Measurements from ENCODE around the gene MAGI2.

The MAGI2 gene

DNA sequence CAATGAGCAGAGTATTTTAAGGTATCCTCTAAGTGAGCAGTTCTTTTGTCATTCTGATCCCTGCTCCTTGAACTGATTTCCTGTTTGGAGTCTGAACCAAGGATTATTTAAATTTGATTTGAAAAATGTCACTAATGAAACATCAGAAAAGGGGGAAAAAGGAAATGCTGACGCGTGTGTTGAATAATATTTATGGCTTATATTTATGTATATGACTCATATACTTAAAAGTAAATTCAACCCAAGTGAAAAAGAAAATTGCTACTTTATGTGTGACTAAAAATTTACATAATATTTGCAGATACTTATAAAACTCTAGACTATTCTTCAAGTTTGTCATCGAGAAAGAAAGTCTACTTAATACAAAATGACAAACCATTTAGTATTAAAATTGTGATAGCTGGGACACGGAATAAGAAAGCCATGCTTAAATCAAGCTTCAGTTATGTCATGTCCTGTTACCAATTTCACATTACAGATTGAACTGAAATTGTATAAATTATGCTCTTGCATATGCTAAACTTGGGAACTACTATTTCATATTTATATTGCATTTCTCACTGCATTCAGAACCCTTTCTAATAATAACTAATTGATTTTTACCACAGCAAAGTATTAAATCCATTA, 649.9 kb downstream of the MAGI2 start:
- no peak overlapping the region for H3K4me3 ChIP-seq (ENCODE audit: low read depth, low read length)
- TF ChIP-seq CTCF (conservative IDR thresholded peaks at IDR 0.05; ENCODE audit: low read depth, low read length) = no peak
- DNase-seq (ENCODE audit: low read depth) = no peak

- TF ChIP-seq CTCF (conservative IDR thresholded peaks at IDR 0.05; ENCODE audit: low read depth, low read length) = no peak
- no peak overlapping the region for H3K4me3 ChIP-seq (ENCODE audit: low read depth, low read length)
- DNase-seq (ENCODE audit: low read depth) = peak; percentile 5
These were observed 659.4 kb downstream of the MAGI2 start for GRCh38 chr7:78794101-78794500.

- DNase-seq (ENCODE audit: low read depth) = no peak
- H3K4me3 ChIP-seq (ENCODE audit: low read depth, low read length) = no peak overlapping the region
- TF ChIP-seq CTCF (conservative IDR thresholded peaks at IDR 0.05; ENCODE audit: low read depth, low read length) = no peak
These were observed 660.8 kb downstream of the MAGI2 start for GRCh38 chr7:78792624-78793023.

DNA sequence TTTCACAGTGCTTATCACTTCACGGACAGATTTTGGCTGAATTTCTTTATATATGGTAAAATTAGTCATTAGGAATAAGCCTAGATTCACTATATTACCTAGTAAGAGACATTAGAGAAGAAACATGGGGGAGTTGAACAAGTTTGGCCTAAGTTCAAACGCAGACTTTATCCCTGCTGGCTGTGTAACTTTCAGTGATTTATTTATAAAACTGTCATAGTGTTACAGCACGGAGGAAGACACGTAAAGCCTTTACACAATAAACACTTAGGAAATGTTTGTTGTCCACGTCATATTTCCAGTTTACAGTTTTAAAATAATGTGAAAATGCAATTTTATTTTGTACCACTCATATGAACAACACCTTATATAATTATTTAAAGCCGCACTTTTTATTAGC, 661.5 kb downstream of the MAGI2 start:
- no peak overlapping the region for H3K4me3 ChIP-seq (ENCODE audit: low read depth, low read length)
- no peak for DNase-seq (ENCODE audit: low read depth)
- no peak for TF ChIP-seq CTCF (conservative IDR thresholded peaks at IDR 0.05; ENCODE audit: low read depth, low read length)

GRCh38 chr7:78788464-78788863, 665.0 kb downstream of the MAGI2 start:
- no peak for DNase-seq (ENCODE audit: low read depth)
- TF ChIP-seq CTCF (conservative IDR thresholded peaks at IDR 0.05; ENCODE audit: low read depth, low read length) = no peak
- no peak overlapping the region for H3K4me3 ChIP-seq (ENCODE audit: low read depth, low read length)

GRCh38 chr7:78787854-78788253, 665.6 kb downstream of the MAGI2 start:
- H3K4me3 ChIP-seq (ENCODE audit: low read depth, low read length) = no peak overlapping the region
- no peak for TF ChIP-seq CTCF (conservative IDR thresholded peaks at IDR 0.05; ENCODE audit: low read depth, low read length)
- DNase-seq (ENCODE audit: low read depth) = no peak

DNA sequence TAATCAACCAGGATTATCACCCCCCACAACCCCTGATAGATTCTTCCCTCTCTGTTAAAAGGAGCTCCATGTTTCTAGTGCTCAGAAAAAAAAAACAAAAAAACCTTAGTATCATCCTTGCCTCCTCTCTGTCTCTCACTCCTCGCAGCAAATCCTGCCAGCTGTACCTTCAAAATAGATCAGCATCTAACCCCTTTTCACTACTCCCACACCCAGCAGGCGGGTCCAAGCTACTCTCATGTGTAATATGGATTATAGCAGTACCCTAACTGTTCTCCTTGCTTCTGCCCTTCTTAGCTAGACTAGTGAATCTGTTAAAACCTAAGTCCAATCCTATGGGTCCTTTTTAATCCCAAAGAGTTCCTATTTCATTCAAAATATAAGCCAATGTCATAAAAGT, 667.4 kb downstream of the MAGI2 start:
- no peak overlapping the region for H3K4me3 ChIP-seq (ENCODE audit: low read depth, low read length)
- TF ChIP-seq CTCF (conservative IDR thresholded peaks at IDR 0.05; ENCODE audit: low read depth, low read length) = no peak
- no peak for DNase-seq (ENCODE audit: low read depth)

Data from choroid plexus epithelial cell (primary cell).